ENCODE results near the gene TALDO1. TPM values are rescaled to one million over a fixed set of nuclear protein-coding genes. Genes with fewer than 3 reads are reported as not detected.

TALDO1 gene
- total and polyA plus RNA-seq, 10 of the 15 experiments (the other 5 are each of a cell fraction or from before 2014, with no cell fraction given), result 121 to 302 (median 182) TPM

DNA sequence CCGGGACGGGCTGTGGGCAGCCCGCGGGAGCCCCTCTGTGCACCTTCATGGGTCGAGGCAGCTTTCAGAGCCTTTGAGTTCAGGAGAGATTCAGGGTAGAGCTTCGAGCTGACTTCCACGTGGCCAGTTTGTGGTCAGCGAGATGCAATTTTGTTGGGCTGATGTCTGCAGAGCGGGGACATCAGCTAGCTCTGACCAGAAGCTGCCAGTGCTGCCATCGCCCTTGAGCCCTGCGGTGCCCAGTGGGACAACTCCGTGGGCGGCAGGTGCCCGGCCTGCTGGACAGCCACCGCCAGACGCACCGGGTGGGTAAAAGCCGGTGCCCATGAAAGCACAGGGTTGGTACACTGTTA, 719 bp downstream of the TALDO1 start:
- peak; percentile 35 for ATAC-seq
- peaks cover 4% of the 10 kb centered on the region for H3K4me1 ChIP-seq (ENCODE audit: control insufficient read depth, insufficient read depth, low read length)
- RAD21 ChIA-PET (ENCODE audit: unreplicated experiment), result interaction anchor here (1.9 kb wide), 2 partner anchors 48 to 51 kb away, joined by 4 to 9 read pairs; no protein-coding TSS in a partner anchor
- WGBS (ENCODE audit: insufficient coverage, insufficient replicate concordance, low lambda C conversion rate, missing lambda C conversion rate), result 2% methylated on average over 18 of the region's 18 CpGs
- peak overlapping the region; percentile 90 for H3K4me3 ChIP-seq
- peaks cover 47% of the 10 kb centered on the region for H3K79me2 ChIP-seq (ENCODE audit: control insufficient read depth, insufficient read depth, low read length)
- intact Hi-C loops (cut with micrococcal nuclease; ENCODE audit: unreplicated experiment), result loop anchor here (5.0 kb wide), 1 partner anchor 49 kb away; the partner anchor contains the start of gene SLC25A22
- no peak for DNase-seq (ENCODE audit: low read depth, low spot score)
- H3K27me3 ChIP-seq (replicated peaks in 1 of 2; ENCODE audit: control insufficient read depth in 2 of 2, insufficient read depth in 2 of 2, low read length in 1 of 2), result no peaks in the 10 kb centered on the region
- TF ChIP-seq RUNX3 (IDR thresholded peaks at IDR 0.05; ENCODE audit: low read length) (peak; percentile 67), MXI1 (IDR thresholded peaks at IDR 0.05; ENCODE audit: low read depth, low read length) (0 out of 2 replicates have a peak, but pooled peaks have one; percentile 53), POLR2A (IDR thresholded peaks at IDR 0.05; ENCODE audit: low read depth, low read length) (no peak), RBBP5 (conservative IDR thresholded peaks at IDR 0.05) (no peak), WRNIP1 (IDR thresholded peaks at IDR 0.05; ENCODE audit: borderline replicate concordance, low read depth, low read length) (no peak), BCL11A (IDR thresholded peaks at IDR 0.05; ENCODE audit: low read depth, low read length) (no peak), ZBTB40 (IDR thresholded peaks at IDR 0.05; ENCODE audit: borderline replicate concordance) (no peak)
- TF ChIP-seq, protein P1, sequence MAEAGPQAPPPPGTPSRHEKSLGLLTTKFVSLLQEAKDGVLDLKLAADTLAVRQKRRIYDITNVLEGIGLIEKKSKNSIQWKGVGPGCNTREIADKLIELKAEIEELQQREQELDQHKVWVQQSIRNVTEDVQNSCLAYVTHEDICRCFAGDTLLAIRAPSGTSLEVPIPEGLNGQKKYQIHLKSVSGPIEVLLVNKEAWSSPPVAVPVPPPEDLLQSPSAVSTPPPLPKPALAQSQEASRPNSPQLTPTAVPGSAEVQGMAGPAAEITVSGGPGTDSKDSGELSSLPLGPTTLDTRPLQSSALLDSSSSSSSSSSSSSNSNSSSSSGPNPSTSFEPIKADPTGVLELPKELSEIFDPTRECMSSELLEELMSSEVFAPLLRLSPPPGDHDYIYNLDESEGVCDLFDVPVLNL (IDR thresholded peaks at IDR 0.05; ENCODE audit: low read depth, low read length), result no peak
- TF ChIP-seq, protein P2, sequence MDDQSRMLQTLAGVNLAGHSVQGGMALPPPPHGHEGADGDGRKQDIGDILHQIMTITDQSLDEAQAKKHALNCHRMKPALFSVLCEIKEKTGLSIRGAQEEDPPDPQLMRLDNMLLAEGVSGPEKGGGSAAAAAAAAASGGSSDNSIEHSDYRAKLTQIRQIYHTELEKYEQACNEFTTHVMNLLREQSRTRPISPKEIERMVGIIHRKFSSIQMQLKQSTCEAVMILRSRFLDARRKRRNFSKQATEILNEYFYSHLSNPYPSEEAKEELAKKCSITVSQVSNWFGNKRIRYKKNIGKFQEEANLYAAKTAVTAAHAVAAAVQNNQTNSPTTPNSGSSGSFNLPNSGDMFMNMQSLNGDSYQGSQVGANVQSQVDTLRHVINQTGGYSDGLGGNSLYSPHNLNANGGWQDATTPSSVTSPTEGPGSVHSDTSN (IDR thresholded peaks at IDR 0.05; ENCODE audit: insufficient replicate concordance, low read depth, low read length), result no peak
- in situ Hi-C loops (cut with MboI), result no loop called here
- H2AFZ ChIP-seq (ENCODE audit: control insufficient read depth, low read depth, low read length), result peak overlapping the region; percentile 93
- no peaks in the 10 kb centered on the region for H3K36me3 ChIP-seq (ENCODE audit: control insufficient read depth in 2 of 2, insufficient read depth in 2 of 2, low read length in 1 of 2)
- no peaks in the 10 kb centered on the region for H3K9me3 ChIP-seq (replicated peaks; ENCODE audit: control insufficient read depth, insufficient read depth, low read length)
- CTCF ChIA-PET, result interaction anchor here (0.6 to 1.5 kb wide), 7 partner anchors 7 to 87 kb away, joined by 3 to 8 read pairs (median 4); partner anchors contain the start of genes DEAF1 and TMEM80
- H3K4me2 ChIP-seq (ENCODE audit: control insufficient read depth, insufficient read depth), result peak overlapping the region; percentile 95
- no peak for FAIRE-seq
- peak overlapping the region; percentile 81 for H3K27ac ChIP-seq (ENCODE audit: control insufficient read depth, insufficient read depth)
- H4K20me1 ChIP-seq (ENCODE audit: control insufficient read depth, insufficient read depth), result peaks cover 2% of the 10 kb centered on the region; the same call in 1 of the 2 replicates
- POLR2A ChIA-PET, result interaction anchor here (0.9 to 2.5 kb wide), 6 partner anchors 9 to 49 kb away, joined by 3 to 10 read pairs (median 6); no protein-coding TSS in a partner anchor
- SMC1A ChIA-PET (ENCODE audit: uncharacterized antibody, unreplicated experiment), result interaction anchor here (1.3 to 2.4 kb wide), 3 partner anchors 9 to 16 kb away, joined by 4 to 10 read pairs (median 8); no protein-coding TSS in a partner anchor
- H3K9ac ChIP-seq (ENCODE audit: control insufficient read depth, insufficient read depth, low read length), result peak overlapping the region; percentile 80
- no TSS peak for BruUV-seq (replicated peaks)

Data from GM12878 (cell line).